Trophoblast cell (in vitro differentiated cells and primary cell): ENCODE results near the gene LENG8.
"Not testable (repeated sequence)": the region's sequence is repeated elsewhere in the genome, so short reads cannot be mapped to it uniquely, and the experiment has no call there.

Source experiments
- DNase-seq, 2 donors: peaks; one replicate each; pipeline ENCODE4 v3.0.0-alpha.2; 2016
- H2AFZ ChIP-seq: 2 replicates; pipeline ENCODE4 v1.6.1; 2013; ENCODE audit warnings: low read length, moderate library complexity, mild to moderate bottlenecking; ENCODE audit not compliant: insufficient read depth, poor library complexity
- H2AK5ac ChIP-seq: 2 replicates; pipeline ENCODE4 v1.6.1; 2013; ENCODE audit warnings: mild to moderate bottlenecking, low read length
- H2BK120ac ChIP-seq: 2 replicates; pipeline ENCODE4 v1.6.1; 2013; ENCODE audit warnings: low read length, mild to moderate bottlenecking, moderate library complexity; ENCODE audit not compliant: insufficient read depth, poor library complexity
- H2BK12ac ChIP-seq: 2 replicates; pipeline ENCODE4 v1.6.1; 2013; ENCODE audit warnings: mild to moderate bottlenecking, low read length, moderate library complexity
- H2BK5ac ChIP-seq: 2 replicates; pipeline ENCODE4 v1.6.1; 2013; ENCODE audit warnings: low read length, low read depth, moderate library complexity, mild to moderate bottlenecking; ENCODE audit not compliant: poor library complexity
- H3K14ac ChIP-seq: 2 replicates; pipeline ENCODE4 v1.6.1; 2013; ENCODE audit warnings: mild to moderate bottlenecking, low read length
- H3K18ac ChIP-seq: 2 replicates; pipeline ENCODE4 v1.6.1; 2013; ENCODE audit warnings: mild to moderate bottlenecking, low read length
- H3K23ac ChIP-seq: 2 replicates; pipeline ENCODE4 v1.6.1; 2013; ENCODE audit warnings: low read length
- H3K27ac ChIP-seq: 2 replicates; pipeline ENCODE4 v1.5.1; 2013; ENCODE audit warnings: low read depth, mild to moderate bottlenecking, inconsistent platforms, low read length, moderate library complexity
- H3K27me3 ChIP-seq: 2 replicates; pipeline ENCODE4 v1.6.1; 2013; ENCODE audit warnings: inconsistent platforms, mild to moderate bottlenecking, low read length, moderate library complexity; ENCODE audit not compliant: insufficient read depth
- H3K36me3 ChIP-seq, 2 experiments: 1 replicate in 1 of 2; 2 replicates in 1 of 2; pipeline ENCODE4 v1.6.1; 2013; ENCODE audit warnings: low read length in 2 of 2, mild to moderate bottlenecking in 2 of 2, moderate library complexity in 1 of 2; ENCODE audit not compliant: insufficient read depth in 2 of 2, control insufficient read depth in 1 of 2
- H3K4ac ChIP-seq: 2 replicates; pipeline ENCODE4 v1.6.1; 2013; ENCODE audit warnings: low read depth, mild to moderate bottlenecking, low read length, moderate library complexity
- H3K4me1 ChIP-seq, 2 experiments: 1 replicate in 1 of 2; 2 replicates in 1 of 2; pipeline ENCODE4 v1.6.1; 2013; ENCODE audit warnings: low read length in 2 of 2, mild to moderate bottlenecking in 2 of 2, moderate library complexity in 1 of 2; ENCODE audit not compliant: insufficient read depth in 2 of 2, control insufficient read depth in 1 of 2
- H3K4me2 ChIP-seq: 2 replicates; pipeline ENCODE4 v1.6.1; 2013; ENCODE audit warnings: inconsistent platforms, mild to moderate bottlenecking, low read length, moderate library complexity
- H3K4me3 ChIP-seq: 2 replicates; pipeline ENCODE4 v1.5.1; 2013; ENCODE audit warnings: mild to moderate bottlenecking, low read depth, low read length, inconsistent platforms
- H3K79me1 ChIP-seq: one replicate; pipeline ENCODE4 v1.6.1; 2013; ENCODE audit warnings: low read length
- H3K79me2 ChIP-seq: 2 replicates; pipeline ENCODE4 v1.6.1; 2013; ENCODE audit warnings: low read length, mild to moderate bottlenecking; ENCODE audit not compliant: control insufficient read depth, insufficient read depth, poor library complexity
- H3K9ac ChIP-seq: 2 replicates; pipeline ENCODE4 v1.6.1; 2013; ENCODE audit warnings: mild to moderate bottlenecking, low read length
- H3K9me3 ChIP-seq: 2 replicates; pipeline ENCODE4 v1.6.1; 2013; ENCODE audit warnings: low read depth, mild to moderate bottlenecking, control low read depth, inconsistent platforms, low read length; ENCODE audit not compliant: insufficient read depth
- H4K12ac ChIP-seq: 2 replicates; pipeline ENCODE4 v1.6.1; 2013; ENCODE audit warnings: low read depth, mild to moderate bottlenecking, low read length, moderate library complexity
- H4K8ac ChIP-seq: 2 replicates; pipeline ENCODE4 v1.6.1; 2013; ENCODE audit warnings: low read depth, mild to moderate bottlenecking, low read length, moderate library complexity
- H4K91ac ChIP-seq: one replicate; pipeline ENCODE4 v1.6.1; 2013; ENCODE audit warnings: low read depth, mild to moderate bottlenecking, low read length, moderate library complexity
- WGBS: extraction: QIAGEN DNeasy Blood & Tissue Kit; methylation state at CpG from one replicate; pipeline ENCODE4 v1.1.7; 2013; ENCODE audit warnings: missing lambda C conversion rate; ENCODE audit not compliant: insufficient read length, insufficient coverage; ENCODE audit errors: extremely low coverage; 5-methylcytosine and 5-hydroxymethylcytosine counted together

The LENG8 gene

DNA sequence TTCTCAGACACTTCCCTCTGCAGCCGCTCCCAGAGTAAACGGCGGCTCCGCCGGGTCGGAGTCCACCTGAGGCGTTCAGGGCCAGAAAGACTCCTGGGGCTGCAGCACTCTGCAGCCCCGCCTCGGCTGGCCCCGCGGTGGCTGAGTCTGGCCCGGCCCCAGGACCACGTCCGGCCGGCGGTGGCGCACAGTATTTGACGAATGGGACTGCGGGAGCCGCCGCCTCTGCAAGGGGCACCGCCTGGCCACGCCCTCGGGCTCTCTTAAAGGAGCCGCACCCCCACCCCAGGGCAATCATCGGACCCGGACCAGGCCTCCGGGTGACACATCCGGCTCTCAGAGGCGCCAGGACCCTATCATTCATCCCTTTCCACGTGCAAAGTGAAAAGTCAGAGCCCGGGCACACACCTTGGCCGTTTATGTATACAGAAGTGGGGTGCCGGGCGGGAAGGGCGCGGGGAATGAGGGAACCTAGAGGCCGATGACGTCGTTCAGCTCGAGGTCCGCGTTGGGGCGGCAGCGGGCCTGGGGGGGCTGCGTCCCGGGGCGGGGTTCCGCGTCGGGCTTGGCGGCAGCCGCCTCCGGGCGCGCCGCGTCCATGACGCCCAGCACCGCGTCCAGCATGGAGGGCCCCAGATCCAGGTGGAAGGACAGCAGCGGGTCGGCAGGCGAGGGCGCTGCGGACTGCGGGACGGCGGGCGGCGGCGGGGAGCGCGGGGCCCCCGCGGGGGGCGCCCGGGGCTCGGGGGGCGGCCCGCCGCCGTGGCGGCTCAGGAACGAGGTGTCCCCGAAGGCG is 15.8 kb downstream of the LENG8 start:
- WGBS, result no CpG with 5 or more reads among the region's 87 CpGs
- Histone ChIP-seq H2BK5ac (peak overlapping the region; percentile 28), H3K18ac (peak overlapping the region; percentile 38), H3K4me1 (peaks cover 18% of the 10 kb centered on the region in 2 experiments), H3K14ac (peak overlapping the region; percentile 20), H3K27me3 (no peaks in the 10 kb centered on the region), H2BK120ac (peak overlapping the region; percentile 5), H2BK12ac (no peak overlapping the region), H3K9me3 (peaks cover 4% of the 10 kb centered on the region), H3K4ac (no peak overlapping the region), H3K4me3 (peak overlapping the region; percentile 60), H2AK5ac (no peak overlapping the region), H4K12ac (peak overlapping the region; percentile 45), H4K91ac (peak overlapping the region; percentile 55), H3K79me1 (peaks cover 15% of the 10 kb centered on the region), H3K23ac (no peak overlapping the region), H3K36me3 (peaks cover 25% of the 10 kb centered on the region in 2 experiments), H4K8ac (peak overlapping the region; percentile 30), H3K9ac (no peak overlapping the region), H3K27ac (peak overlapping the region; percentile 75), H3K4me2 (peak overlapping the region; percentile 83), H2AFZ (peak overlapping the region; percentile 88), H3K79me2 (peaks cover 6% of the 10 kb centered on the region)
- DNase-seq, result peak; percentile 88 to 92

DNA sequence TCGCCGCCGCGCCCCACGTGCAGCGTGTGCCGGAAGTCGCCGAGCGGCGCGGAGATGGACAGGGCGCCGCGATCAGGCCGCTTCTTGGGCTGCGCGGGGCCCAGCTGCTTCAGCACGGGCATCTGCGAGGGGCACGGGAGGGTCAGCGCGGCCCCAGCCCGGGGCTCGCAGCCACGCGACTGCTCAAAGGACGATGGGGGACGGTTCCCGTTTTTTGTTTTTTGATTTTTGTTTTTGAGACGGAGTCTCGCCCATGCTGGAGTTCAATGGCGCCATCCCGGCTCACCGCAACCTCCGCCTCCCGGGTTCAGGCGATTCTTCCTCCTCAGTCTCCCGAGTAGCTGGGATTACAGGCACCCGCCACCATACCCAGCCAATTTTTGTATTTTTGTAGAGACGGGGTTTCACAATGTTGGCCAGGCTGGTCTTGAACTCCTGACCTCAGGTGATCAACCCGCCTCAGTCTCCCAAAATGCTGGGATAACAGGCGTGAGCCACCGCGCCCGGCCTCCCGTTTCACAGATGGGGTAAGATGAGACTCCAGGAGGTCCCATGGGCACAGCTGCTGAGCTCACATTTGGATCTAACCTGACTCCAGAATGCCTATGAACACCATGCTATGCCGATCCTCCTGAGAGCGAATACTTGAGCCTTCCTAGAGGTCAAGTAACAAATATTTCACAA is 16.6 kb downstream of the LENG8 start:
- peaks cover 19% of the 10 kb centered on the region in 2 experiments for H3K36me3 ChIP-seq
- WGBS, result no CpG with 5 or more reads among the region's 49 CpGs

DNA sequence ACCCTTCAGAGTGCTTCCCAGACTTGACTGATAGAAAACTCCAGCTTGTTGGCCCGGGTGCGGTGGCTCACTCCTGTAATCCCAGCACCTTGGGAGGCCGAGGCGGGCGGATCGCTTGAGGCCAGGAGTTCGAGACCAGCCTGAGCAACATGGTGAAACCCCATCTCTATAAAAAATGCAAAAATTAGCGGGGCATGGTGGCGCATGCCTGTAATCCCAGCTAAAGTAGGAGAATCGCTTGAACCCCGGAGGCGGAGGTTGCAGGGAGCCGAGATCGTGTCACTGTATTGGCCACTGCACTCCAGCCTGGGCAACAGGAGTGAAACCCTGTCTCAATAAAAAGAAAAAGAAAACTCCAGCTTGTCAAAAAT is 17.1 kb downstream of the LENG8 start:
- peaks cover 21 to 22% of the 10 kb centered on the region in 2 experiments for H3K4me1 ChIP-seq
- H3K27ac ChIP-seq, H3K27me3 ChIP-seq, H3K4ac ChIP-seq, H2AK5ac ChIP-seq, H3K9ac ChIP-seq, H2BK5ac ChIP-seq, H3K4me2 ChIP-seq, H2BK12ac ChIP-seq, H4K12ac ChIP-seq, DNase-seq, H2AFZ ChIP-seq, H3K9me3 ChIP-seq, H4K8ac ChIP-seq, H2BK120ac ChIP-seq, H3K14ac ChIP-seq, H3K18ac ChIP-seq, H3K23ac ChIP-seq, H4K91ac ChIP-seq, H3K4me3 ChIP-seq, H3K79me2 ChIP-seq: not testable (repeated sequence)
- WGBS, result no CpG with 5 or more reads among the region's 14 CpGs
- peaks cover 13 to 14% of the 10 kb centered on the region in 2 experiments for H3K36me3 ChIP-seq
- H3K79me1 ChIP-seq, result peaks cover 15% of the 10 kb centered on the region

More for the DNA sequence above, 16.6 kb downstream of the LENG8 start:
- Histone ChIP-seq H2BK120ac (no peak overlapping the region), H3K79me1 (peaks cover 15% of the 10 kb centered on the region), H3K18ac (no peak overlapping the region), H2AK5ac (no peak overlapping the region), H3K27ac (no peak overlapping the region), H4K12ac (no peak overlapping the region), H3K79me2 (peaks cover 6% of the 10 kb centered on the region), H3K4me3 (no peak overlapping the region), H2BK5ac (no peak overlapping the region), H3K4me2 (no peak overlapping the region), H3K23ac (no peak overlapping the region), H3K14ac (no peak overlapping the region), H3K9me3 (peaks cover 4% of the 10 kb centered on the region), H4K8ac (no peak overlapping the region), H4K91ac (no peak overlapping the region), H2BK12ac (no peak overlapping the region), H3K9ac (no peak overlapping the region), H3K4me1 (peaks cover 18% of the 10 kb centered on the region in 2 experiments), H2AFZ (no peak overlapping the region), H3K27me3 (peaks cover 4% of the 10 kb centered on the region), H3K4ac (no peak overlapping the region)
- DNase-seq, result no peak

- peaks cover 2% of the 10 kb centered on the region for H3K9me3 ChIP-seq
Measured at GRCh38 chr19:54469496-54469934, 20.5 kb downstream of the LENG8 start.

More at GRCh38 chr19:54469496-54469934, 20.5 kb downstream of the LENG8 start:
- Histone ChIP-seq H3K4me2 (no peak overlapping the region), H3K27me3 (peaks cover 12% of the 10 kb centered on the region), H3K9ac (no peak overlapping the region), H3K4me1 (peaks cover 15 to 23% of the 10 kb centered on the region in 2 experiments), H4K12ac (no peak overlapping the region), H3K4ac (no peak overlapping the region), H2AFZ (no peak overlapping the region), H2BK5ac (no peak overlapping the region), H2BK120ac (no peak overlapping the region), H3K14ac (no peak overlapping the region), H3K79me1 (peaks cover 5% of the 10 kb centered on the region), H3K18ac (no peak overlapping the region), H4K91ac (no peak overlapping the region), H3K23ac (no peak overlapping the region), H3K27ac (no peak overlapping the region), H3K79me2 (no peaks in the 10 kb centered on the region), H4K8ac (no peak overlapping the region), H3K36me3 (no peaks in the 10 kb centered on the region), H2BK12ac (no peak overlapping the region), H2AK5ac (no peak overlapping the region), H3K4me3 (no peak overlapping the region)
- DNase-seq, result no peak
- no CpG with 5 or more reads among the region's 8 CpGs for WGBS
